IMR-90 (cell line): Measurements from ENCODE around the gene EIF4B. TPM values are rescaled to one million over a fixed set of nuclear protein-coding genes. Genes with fewer than 3 reads are reported as not detected.

ENCODE experiments used
- ATAC-seq: fragments of 200-7000 bp; cut with Tn5 transposase; 2 replicates; pipeline ENCODE4 v1.9.1; 2020; ENCODE audit warnings: low read depth, mild to moderate bottlenecking, moderate library complexity
- BruUV-seq: library from RNA; stranded (reverse); fragments of 400-500 nt; replicated peaks from 2 replicates; lab custom pipeline; 2021; lab: Mats Ljungman, UMichigan
- CTCF ChIA-PET: fragments of 300-600 bp; formaldehyde crosslinking; extraction: SDS; loops from one replicate; lab custom pipeline; 2021; ENCODE audit warnings: antibody characterized with exemption; lab: Yijun Ruan, JAX
- POLR2A ChIA-PET: fragments of 300-600 bp; sonication (Branson Sonifier 250); formaldehyde crosslinking; loops from one replicate; lab custom pipeline; 2022; ENCODE audit warnings: antibody characterized with exemption; ENCODE audit not compliant: unreplicated experiment; lab: Charles Lee
- DNase-seq: peaks from one replicate; pipeline ENCODE4 v3.0.0; 2013
- H2AFZ ChIP-seq: replicated peaks from 2 replicates; pipeline ENCODE3; 2013; ENCODE audit warnings: low read length, mild to moderate bottlenecking; ENCODE audit not compliant: poor library complexity
- H2AK5ac ChIP-seq: 2 replicates; pipeline ENCODE4 v1.6.1; 2013; ENCODE audit warnings: low read depth, low read length, inconsistent platforms
- H2AK9ac ChIP-seq: replicated peaks from 2 replicates; pipeline ENCODE3; 2013; ENCODE audit warnings: mild to moderate bottlenecking, low read depth, low read length, moderate library complexity; ENCODE audit not compliant: poor library complexity
- H2BK120ac ChIP-seq: 2 replicates; pipeline ENCODE4 v1.6.1; 2013; ENCODE audit warnings: low read depth, low read length, inconsistent platforms
- H2BK15ac ChIP-seq: 3 replicates; pipeline ENCODE4 v1.6.1; 2013; ENCODE audit warnings: low read depth, low read length, inconsistent platforms
- H2BK20ac ChIP-seq: 2 replicates; pipeline ENCODE4 v1.6.1; 2013; ENCODE audit warnings: low read depth, mild to moderate bottlenecking, inconsistent platforms, low read length, moderate library complexity
- H2BK5ac ChIP-seq: 2 replicates; pipeline ENCODE4 v1.6.1; 2013; ENCODE audit warnings: mild to moderate bottlenecking, low read depth, low read length, inconsistent platforms; ENCODE audit not compliant: poor library complexity, severe bottlenecking
- H3K14ac ChIP-seq: replicated peaks from 2 replicates; pipeline ENCODE4 v1.6.1; 2013; ENCODE audit warnings: low read depth, low read length, inconsistent platforms
- H3K18ac ChIP-seq: 2 replicates; pipeline ENCODE4 v1.6.1; 2013; ENCODE audit warnings: low read depth, low read length, control low read depth
- H3K23ac ChIP-seq: 2 replicates; pipeline ENCODE4 v1.6.1; 2013; ENCODE audit warnings: low read depth, low read length, inconsistent platforms
- H3K27ac ChIP-seq: 2 replicates; pipeline ENCODE4 v1.5.1; 2013; ENCODE audit warnings: mild to moderate bottlenecking, control low read depth, low read length; ENCODE audit not compliant: insufficient read depth
- H3K27me3 ChIP-seq: 2 replicates; pipeline ENCODE4 v1.6.1; 2013; ENCODE audit warnings: low read length; ENCODE audit not compliant: control insufficient read depth, insufficient read depth
- H3K36me3 ChIP-seq: 2 replicates; pipeline ENCODE4 v1.6.1; 2013; ENCODE audit warnings: low read length, mixed read lengths; ENCODE audit not compliant: control insufficient read depth, insufficient read depth
- H3K4ac ChIP-seq: 2 replicates; pipeline ENCODE4 v1.6.1; 2013; ENCODE audit warnings: low read depth, low read length, inconsistent platforms
- H3K4me1 ChIP-seq: 2 replicates; pipeline ENCODE4 v1.6.1; 2013; ENCODE audit warnings: low read length, mixed read lengths; ENCODE audit not compliant: control insufficient read depth, insufficient read depth
- H3K4me2 ChIP-seq: 2 replicates; pipeline ENCODE4 v1.6.1; 2013; ENCODE audit warnings: low read depth, mild to moderate bottlenecking, control low read depth, low read length, moderate library complexity
- H3K4me3 ChIP-seq: 2 replicates; pipeline ENCODE4 v1.5.1; 2013; ENCODE audit warnings: low read depth, mild to moderate bottlenecking, control low read depth, low read length, moderate library complexity; ENCODE audit not compliant: insufficient read depth
- H3K56ac ChIP-seq: 2 replicates; pipeline ENCODE4 v1.6.1; 2013; ENCODE audit warnings: low read length, inconsistent platforms; ENCODE audit not compliant: insufficient read depth; ENCODE audit errors: extremely low read depth
- H3K79me1 ChIP-seq, 2 experiments: 2 replicates each; pipeline ENCODE4 v1.6.1; 2013; ENCODE audit warnings: low read length in 2 of 2, inconsistent platforms in 1 of 2, low read depth in 1 of 2
- H3K9ac ChIP-seq: 2 replicates; pipeline ENCODE4 v1.6.1; 2013; ENCODE audit warnings: low read depth, low read length, control low read depth
- H3K9me1 ChIP-seq: 2 replicates; pipeline ENCODE4 v1.6.1; 2013; ENCODE audit warnings: low read length, inconsistent platforms; ENCODE audit not compliant: insufficient read depth
- H3K9me3 ChIP-seq: 2 replicates; pipeline ENCODE4 v1.6.1; 2013; ENCODE audit warnings: low read length; ENCODE audit not compliant: control insufficient read depth, insufficient read depth
- H4K20me1 ChIP-seq: 2 replicates; pipeline ENCODE4 v1.6.1; 2013; ENCODE audit warnings: low read length, inconsistent platforms; ENCODE audit not compliant: insufficient read depth
- H4K5ac ChIP-seq: 2 replicates; pipeline ENCODE4 v1.6.1; 2013; ENCODE audit warnings: mild to moderate bottlenecking, low read depth, low read length, control low read depth
- H4K8ac ChIP-seq, 2 experiments: 2 replicates each; pipeline ENCODE4 v1.6.1; 2013; ENCODE audit warnings: low read depth in 2 of 2, low read length in 2 of 2, control low read depth in 1 of 2, inconsistent platforms in 1 of 2
- H4K91ac ChIP-seq: 2 replicates; pipeline ENCODE4 v1.6.1; 2013; ENCODE audit warnings: low read depth, low read length, inconsistent platforms; ENCODE audit not compliant: insufficient read depth
- FOS ChIP-seq: fragments of 150-350 bp; IDR thresholded peaks from 2 replicates; pipeline ENCODE4 v1.6.1; 2016; ENCODE audit warnings: low read depth, low read length
- MAZ ChIP-seq: IDR thresholded peaks from 2 replicates; pipeline ENCODE4 v1.6.1; 2012; ENCODE audit warnings: low read depth, mild to moderate bottlenecking, low read length, improper control_type of control experiment, moderate library complexity, borderline replicate concordance
- MXI1 ChIP-seq: IDR thresholded peaks from 2 replicates; pipeline ENCODE4 v1.6.1; 2012; ENCODE audit warnings: low read depth, mild to moderate bottlenecking, low read length, moderate library complexity, borderline replicate concordance
- NFE2L2 ChIP-seq: fragments of 150-350 bp; IDR thresholded peaks from 2 replicates; pipeline ENCODE4 v1.6.1; 2016; ENCODE audit warnings: low read depth, mild to moderate bottlenecking, low read length
- RCOR1 ChIP-seq: IDR thresholded peaks from 2 replicates; pipeline ENCODE4 v1.6.1; 2012; ENCODE audit warnings: mild to moderate bottlenecking, low read length, improper control_type of control experiment; ENCODE audit not compliant: insufficient replicate concordance
- SMC3 ChIP-seq: fragments of 150-350 bp; IDR thresholded peaks from 2 replicates; pipeline ENCODE4 v1.6.1; 2016; ENCODE audit warnings: low read depth, mild to moderate bottlenecking, antibody characterized with exemption, low read length, moderate library complexity
- WGBS, 2 experiments: methylation state at CpG; one replicate each; pipeline versions ENCODE4 v1.1.5 to v1.1.7; 2013; ENCODE audit warnings: missing lambda C conversion rate in 2 of 2; ENCODE audit not compliant: insufficient read length in 1 of 2; ENCODE audit errors: extremely low coverage in 2 of 2; 5-methylcytosine and 5-hydroxymethylcytosine counted together
- dilution Hi-C: fragments of 300-500 bp; cut with HindIII; formaldehyde crosslinking; loops from one replicate; pipeline ENCODE4 v1.14.3; 2018; ENCODE audit warnings: low sequenced_read_pairs; ENCODE audit not compliant: unreplicated experiment
- in situ Hi-C: fragments of 300-500 bp; cut with MboI; formaldehyde crosslinking; loops from 3 replicates; pipeline ENCODE4 v1.14.3; 2019; ENCODE audit warnings: low sequenced_read_pairs, inconsistent platforms, mixed read lengths
- intact Hi-C: fragments of 100-400 bp; cut with micrococcal nuclease; formaldehyde crosslinking; loops from 2 replicates; pipeline ENCODE4 v1.10.0; 2022
- polyA plus RNA-seq, 3 experiments: library from polyadenylated mRNA; depleted of rRNA; stranded (reverse); fragments of >200 nt; gene quantifications; 2 replicates each; pipeline ENCODE4 v1.2.3, GENCODE V29; 2012; ENCODE audit warnings: low replicate concordance in 1 of 3
- total RNA-seq: library from RNA; depleted of rRNA; stranded (reverse); fragments of >200 nt; gene quantifications from 2 replicates; pipeline ENCODE4 v1.2.3, GENCODE V29; 2012
- TF ChIP-seq, protein P1 (sequence below): conservative IDR thresholded peaks from 2 replicates; pipeline ENCODE4 v1.5.1; 2012; ENCODE audit warnings: mild to moderate bottlenecking, low read depth, low read length, improper control_type of control experiment
- TF ChIP-seq, protein P2 (sequence below): fragments of 150-350 bp; IDR thresholded peaks from 2 replicates; pipeline ENCODE4 v1.6.1; 2017; ENCODE audit warnings: mild to moderate bottlenecking, antibody characterized with exemption, low read length, low read depth
- TF ChIP-seq, protein P3 (sequence below): fragments of 150-350 bp; IDR thresholded peaks from 2 replicates; pipeline ENCODE4 v1.6.1; 2016; ENCODE audit warnings: low read depth, mild to moderate bottlenecking, low read length, moderate library complexity, borderline replicate concordance

The EIF4B gene
- total and polyA plus RNA-seq, 2 of the 4 experiments (the other 2 are of a cell fraction) = 313 to 671 TPM

DNA sequence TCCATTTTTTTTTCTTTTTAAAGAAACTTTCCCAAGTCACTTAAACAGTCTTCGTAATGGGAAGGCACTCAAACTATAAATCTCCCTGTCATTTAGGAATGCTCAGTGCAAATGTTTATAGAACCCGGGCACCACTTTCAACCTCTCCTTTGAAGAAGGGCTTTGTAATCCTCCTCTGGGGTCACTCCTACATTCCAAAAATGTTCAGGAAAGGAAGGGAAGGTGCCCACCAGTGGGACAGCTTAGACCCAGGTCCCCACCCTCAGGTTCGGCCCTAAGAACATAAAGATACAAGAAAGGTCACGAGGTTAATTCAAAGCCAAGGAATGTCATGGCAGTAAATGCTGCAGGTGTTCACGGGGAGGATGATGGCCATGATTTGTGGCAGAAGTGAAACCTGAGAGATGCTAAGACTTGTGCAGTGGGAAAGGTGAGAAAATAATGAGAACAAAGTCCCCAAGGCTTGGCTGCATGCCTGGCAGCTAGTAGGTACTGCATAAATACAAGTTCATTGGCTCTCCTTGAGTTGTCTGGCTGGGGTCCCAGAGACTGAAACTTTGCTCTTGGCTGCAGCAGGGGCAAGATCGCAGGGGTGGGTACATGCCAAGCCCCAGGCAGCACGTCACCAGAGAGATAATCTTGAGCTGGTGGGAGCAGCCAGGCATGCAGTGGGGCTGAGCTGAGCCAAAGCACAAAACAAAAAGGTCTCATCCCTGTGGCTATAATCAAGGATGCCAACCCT, 36.3 kb upstream of the EIF4B start:
- Histone ChIP-seq H3K56ac (no peak overlapping the region), H4K20me1 (no peaks in the 10 kb centered on the region), H3K36me3 (no peaks in the 10 kb centered on the region), H4K91ac (no peak overlapping the region), H2BK5ac (no peak overlapping the region), H2BK15ac (no peak overlapping the region), H3K4me2 (no peak overlapping the region), H2AK9ac (peak overlapping the region; percentile 1), H3K23ac (peak overlapping the region; percentile 16; the same call in 1 of the 2 replicates), H2AFZ (peak overlapping the region; percentile 1), H3K18ac (no peak overlapping the region), H3K9me3 (no peaks in the 10 kb centered on the region), H2AK5ac (0 out of 2 replicates have a peak overlapping the region, but pooled peaks have one; percentile 43), H3K27ac (no peak overlapping the region), H3K14ac (0 out of 2 replicates have a peak overlapping the region, but pooled peaks have one; percentile 44), H3K4ac (peak overlapping the region; percentile 34; the same call in 1 of the 2 replicates), H3K9ac (no peak overlapping the region), H3K4me1 (peaks cover 10% of the 10 kb centered on the region), H2BK120ac (0 out of 2 replicates have a peak overlapping the region, but pooled peaks have one; percentile 52), H4K5ac (no peak overlapping the region), H3K9me1 (peaks cover 12% of the 10 kb centered on the region), H3K79me1 (no peaks in the 10 kb centered on the region), H4K8ac (no peak overlapping the region), H2BK20ac (no peak overlapping the region; the same call in 1 of the 2 replicates), H3K4me3 (no peak overlapping the region), H3K27me3 (no peaks in the 10 kb centered on the region; the same call in 1 of the 2 replicates)
- ATAC-seq (no peak), DNase-seq (no peak)
- TF ChIP-seq MXI1 (no peak), SMC3 (no peak), MAZ (no peak), FOS (no peak), RCOR1 (no peak), NFE2L2 (no peak)
- TF ChIP-seq, protein P1, sequence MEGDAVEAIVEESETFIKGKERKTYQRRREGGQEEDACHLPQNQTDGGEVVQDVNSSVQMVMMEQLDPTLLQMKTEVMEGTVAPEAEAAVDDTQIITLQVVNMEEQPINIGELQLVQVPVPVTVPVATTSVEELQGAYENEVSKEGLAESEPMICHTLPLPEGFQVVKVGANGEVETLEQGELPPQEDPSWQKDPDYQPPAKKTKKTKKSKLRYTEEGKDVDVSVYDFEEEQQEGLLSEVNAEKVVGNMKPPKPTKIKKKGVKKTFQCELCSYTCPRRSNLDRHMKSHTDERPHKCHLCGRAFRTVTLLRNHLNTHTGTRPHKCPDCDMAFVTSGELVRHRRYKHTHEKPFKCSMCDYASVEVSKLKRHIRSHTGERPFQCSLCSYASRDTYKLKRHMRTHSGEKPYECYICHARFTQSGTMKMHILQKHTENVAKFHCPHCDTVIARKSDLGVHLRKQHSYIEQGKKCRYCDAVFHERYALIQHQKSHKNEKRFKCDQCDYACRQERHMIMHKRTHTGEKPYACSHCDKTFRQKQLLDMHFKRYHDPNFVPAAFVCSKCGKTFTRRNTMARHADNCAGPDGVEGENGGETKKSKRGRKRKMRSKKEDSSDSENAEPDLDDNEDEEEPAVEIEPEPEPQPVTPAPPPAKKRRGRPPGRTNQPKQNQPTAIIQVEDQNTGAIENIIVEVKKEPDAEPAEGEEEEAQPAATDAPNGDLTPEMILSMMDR = no peak
- TF ChIP-seq, protein P2, sequence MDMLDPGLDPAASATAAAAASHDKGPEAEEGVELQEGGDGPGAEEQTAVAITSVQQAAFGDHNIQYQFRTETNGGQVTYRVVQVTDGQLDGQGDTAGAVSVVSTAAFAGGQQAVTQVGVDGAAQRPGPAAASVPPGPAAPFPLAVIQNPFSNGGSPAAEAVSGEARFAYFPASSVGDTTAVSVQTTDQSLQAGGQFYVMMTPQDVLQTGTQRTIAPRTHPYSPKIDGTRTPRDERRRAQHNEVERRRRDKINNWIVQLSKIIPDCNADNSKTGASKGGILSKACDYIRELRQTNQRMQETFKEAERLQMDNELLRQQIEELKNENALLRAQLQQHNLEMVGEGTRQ = no peak
- TF ChIP-seq, protein P3, sequence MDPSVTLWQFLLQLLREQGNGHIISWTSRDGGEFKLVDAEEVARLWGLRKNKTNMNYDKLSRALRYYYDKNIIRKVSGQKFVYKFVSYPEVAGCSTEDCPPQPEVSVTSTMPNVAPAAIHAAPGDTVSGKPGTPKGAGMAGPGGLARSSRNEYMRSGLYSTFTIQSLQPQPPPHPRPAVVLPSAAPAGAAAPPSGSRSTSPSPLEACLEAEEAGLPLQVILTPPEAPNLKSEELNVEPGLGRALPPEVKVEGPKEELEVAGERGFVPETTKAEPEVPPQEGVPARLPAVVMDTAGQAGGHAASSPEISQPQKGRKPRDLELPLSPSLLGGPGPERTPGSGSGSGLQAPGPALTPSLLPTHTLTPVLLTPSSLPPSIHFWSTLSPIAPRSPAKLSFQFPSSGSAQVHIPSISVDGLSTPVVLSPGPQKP = no peak
- POLR2A ChIA-PET = no interaction called here
- BruUV-seq = no TSS peak
- CTCF ChIA-PET = no interaction called here
- dilution Hi-C loops (no loop called here), in situ Hi-C loops (loop anchor here (10.0 kb wide), 1 partner anchor 815 kb away; no protein-coding TSS in a partner anchor), intact Hi-C loops (no loop called here)
- WGBS, 2 experiments = 0% methylated on average over 1 of the region's 7 CpGs; no CpG with 5 or more reads in 1 of the 2 experiments
